ENCODE results near the gene TXNDC5. TPM values are rescaled to one million over a fixed set of nuclear protein-coding genes. Genes with fewer than 3 reads are reported as not detected.
A peak's percentile ranks its signal among the peaks of the same experiment; 100 is the strongest.
"Not testable (repeated sequence)": the region's sequence is repeated elsewhere in the genome, so short reads cannot be mapped to it uniquely, and the experiment has no call there.

TXNDC5 gene
- polyA plus RNA-seq, 5 donors: 106 to 135 (median 115) TPM

- DNase-seq: no peak
These were observed 6.4 kb upstream of the TXNDC5 start for GRCh38 chr6:7916959-7917358.

- no peak for DNase-seq
These were observed 4.6 kb upstream of the TXNDC5 start for GRCh38 chr6:7914991-7915789.

- DNase-seq: no peak
These were observed 3.7 kb upstream of the TXNDC5 start for GRCh38 chr6:7914311-7914710.

- DNase-seq: no peak
These were observed 2.3 kb upstream of the TXNDC5 start for GRCh38 chr6:7912736-7913517.

- no peak for DNase-seq
These were observed 1.4 kb upstream of the TXNDC5 start for GRCh38 chr6:7912024-7912423.

- no peak for DNase-seq
These were observed 747 bp upstream of the TXNDC5 start for GRCh38 chr6:7911345-7911725.

- no peak for DNase-seq
These were observed 312 bp downstream of the TXNDC5 start for GRCh38 chr6:7910298-7910653.

- peak in 1 of 2 donors; percentile 42 for DNase-seq
These were observed 988 bp downstream of the TXNDC5 start for GRCh38 chr6:7909323-7910276.

- DNase-seq: no peak
These were observed 3.4 kb downstream of the TXNDC5 start for GRCh38 chr6:7907159-7907558.

- DNase-seq: no peak
These were observed 3.8 kb downstream of the TXNDC5 start for GRCh38 chr6:7906741-7907140.

GRCh38 chr6:7905416-7905815 lies 5.2 kb downstream of the TXNDC5 start:
- no peak for DNase-seq

- DNase-seq: no peak
These were observed 5.8 kb downstream of the TXNDC5 start for GRCh38 chr6:7904654-7905319.

GRCh38 chr6:7903673-7904072 lies 6.9 kb downstream of the TXNDC5 start:
- DNase-seq: no peak

GRCh38 chr6:7902867-7903266 lies 7.7 kb downstream of the TXNDC5 start:
- DNase-seq: no peak

GRCh38 chr6:7902221-7902620 lies 8.4 kb downstream of the TXNDC5 start:
- DNase-seq: no peak

- no peak for DNase-seq
These were observed 8.8 kb downstream of the TXNDC5 start for GRCh38 chr6:7901780-7902179.

GRCh38 chr6:7901056-7901455 lies 9.5 kb downstream of the TXNDC5 start:
- DNase-seq: no peak

GRCh38 chr6:7900621-7901020 lies 10.0 kb downstream of the TXNDC5 start:
- no peak for DNase-seq

GRCh38 chr6:7899889-7900213 lies 10.7 kb downstream of the TXNDC5 start:
- DNase-seq: no peak

GRCh38 chr6:7899101-7899888 lies 11.3 kb downstream of the TXNDC5 start:
- DNase-seq: peak; percentile 31 to 33

GRCh38 chr6:7898193-7898586 lies 12.4 kb downstream of the TXNDC5 start:
- DNase-seq: not testable (repeated sequence)

Data from right lung (tissue), 5 donors.